ENCODE measurements around the gene ZSCAN5A.
"Not testable (repeated sequence)": the region's sequence is repeated elsewhere in the genome, so short reads cannot be mapped to it uniquely, and the experiment has no call there.

ZSCAN5A gene

GRCh38 chr19:56197646-56198045 is 117.0 kb downstream of the ZSCAN5A start, which contains the start of gene ZSCAN5B:
TSS of gene ZSCAN5B (minus strand) at chr19:56197783. CDS start at chr19:56193052, 4,731 bp downstream.
- not testable (repeated sequence) for DNase-seq

GRCh38 chr19:56193981-56194640 is 120.5 kb downstream of the ZSCAN5A start:
- DNase-seq: no peak

- DNase-seq: no peak
These were observed 122.9 kb downstream of the ZSCAN5A start for GRCh38 chr19:56191711-56192110.

- DNase-seq: no peak
These were observed 123.5 kb downstream of the ZSCAN5A start for GRCh38 chr19:56191115-56191514.

- no peak for DNase-seq
These were observed 124.9 kb downstream of the ZSCAN5A start for GRCh38 chr19:56189785-56190184.

GRCh38 chr19:56177564-56178243 is 136.9 kb downstream of the ZSCAN5A start:
- DNase-seq: no peak

- DNase-seq: no peak
These were observed 137.8 kb downstream of the ZSCAN5A start for GRCh38 chr19:56176881-56177280.

GRCh38 chr19:56176310-56176709 is 138.3 kb downstream of the ZSCAN5A start:
- not testable (repeated sequence) for DNase-seq

GRCh38 chr19:56175861-56176307 is 138.8 kb downstream of the ZSCAN5A start, which contains the start of gene GALP:
TSS of gene GALP (plus strand) at chr19:56176008. CDS start at chr19:56177109, 1,101 bp downstream.
- DNase-seq: not testable (repeated sequence)

GRCh38 chr19:56174550-56174949 is 140.1 kb downstream of the ZSCAN5A start:
- DNase-seq: no peak

- DNase-seq: no peak
These were observed 140.6 kb downstream of the ZSCAN5A start for GRCh38 chr19:56174086-56174485.
